Esophagus squamous epithelium (tissue), 4 donors: ENCODE data around the gene SUCLG2.

Experiments used
- POLR2A ChIP-seq, 4 donors: fragments of 450-650 bp; IDR thresholded peaks; one replicate each; pipeline ENCODE4 v1.6.1; 2017; ENCODE audit warnings: antibody characterized with exemption in 4 of 4, mild to moderate bottlenecking in 4 of 4, moderate library complexity in 3 of 4
- TF ChIP-seq, protein P1 (sequence below), 6 experiments: fragments of 450-650 bp in 4 of 6; fragments of 200-600 bp in 2 of 6; sonication (generic) in 2 of 6; IDR thresholded peaks; one replicate each; pipeline ENCODE4 v1.5.1; 2016 to 2019; ENCODE audit warnings: antibody characterized with exemption in 6 of 6, mild to moderate bottlenecking in 4 of 6, moderate library complexity in 4 of 6

DNA sequence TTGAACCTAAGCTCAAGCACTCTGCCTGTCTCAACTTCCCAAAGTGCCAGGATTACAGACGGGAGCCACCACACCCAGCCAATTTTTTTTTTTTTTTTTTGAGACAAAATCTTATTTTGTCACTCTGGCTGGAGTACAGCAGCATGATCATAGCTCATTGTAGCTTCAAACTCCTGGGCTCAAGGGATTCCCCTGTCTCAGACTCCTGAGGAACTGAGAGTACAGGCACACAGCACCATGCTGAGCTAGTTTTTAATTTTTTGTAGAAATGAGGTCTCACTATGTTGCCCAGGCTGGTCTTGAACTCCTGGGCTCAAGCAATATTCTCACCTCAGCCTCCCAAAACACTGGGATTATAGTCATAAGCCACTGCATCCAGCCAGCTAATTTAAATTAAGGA lies 36.8 kb upstream of the SUCLG2 start:
- no peak for TF ChIP-seq POLR2A (IDR thresholded peaks at IDR 0.05)
- TF ChIP-seq, protein P1, sequence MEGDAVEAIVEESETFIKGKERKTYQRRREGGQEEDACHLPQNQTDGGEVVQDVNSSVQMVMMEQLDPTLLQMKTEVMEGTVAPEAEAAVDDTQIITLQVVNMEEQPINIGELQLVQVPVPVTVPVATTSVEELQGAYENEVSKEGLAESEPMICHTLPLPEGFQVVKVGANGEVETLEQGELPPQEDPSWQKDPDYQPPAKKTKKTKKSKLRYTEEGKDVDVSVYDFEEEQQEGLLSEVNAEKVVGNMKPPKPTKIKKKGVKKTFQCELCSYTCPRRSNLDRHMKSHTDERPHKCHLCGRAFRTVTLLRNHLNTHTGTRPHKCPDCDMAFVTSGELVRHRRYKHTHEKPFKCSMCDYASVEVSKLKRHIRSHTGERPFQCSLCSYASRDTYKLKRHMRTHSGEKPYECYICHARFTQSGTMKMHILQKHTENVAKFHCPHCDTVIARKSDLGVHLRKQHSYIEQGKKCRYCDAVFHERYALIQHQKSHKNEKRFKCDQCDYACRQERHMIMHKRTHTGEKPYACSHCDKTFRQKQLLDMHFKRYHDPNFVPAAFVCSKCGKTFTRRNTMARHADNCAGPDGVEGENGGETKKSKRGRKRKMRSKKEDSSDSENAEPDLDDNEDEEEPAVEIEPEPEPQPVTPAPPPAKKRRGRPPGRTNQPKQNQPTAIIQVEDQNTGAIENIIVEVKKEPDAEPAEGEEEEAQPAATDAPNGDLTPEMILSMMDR (IDR thresholded peaks at IDR 0.05) = no peak
